Measurements from ENCODE around the gene INPP1. TPM values are rescaled to one million over a fixed set of nuclear protein-coding genes. Genes with fewer than 3 reads are reported as not detected.

INPP1 gene
- total RNA-seq, 1 experiment from 2014 or later, result 4.3 TPM

- H3K36me3 Mint-ChIP-seq (ENCODE audit: insufficient read depth in 1 of 3, low read depth in 3 of 3), result no peaks in the 10 kb centered on the region
- Histone ChIP-seq H4K5ac (ENCODE audit: insufficient read length, low read depth, low read length) (no peak overlapping the region), H3K4me2 (ENCODE audit: insufficient read depth, insufficient read length, low read length) (no peak overlapping the region), H3K9ac (ENCODE audit: extremely low read depth, insufficient read length, low read length) (no peak overlapping the region), H3K23ac (ENCODE audit: insufficient read length, low read depth, low read length) (no peak overlapping the region), H2BK120ac (ENCODE audit: low read depth, low read length, poor library complexity, severe bottlenecking) (no peak overlapping the region), H2BK5ac (ENCODE audit: insufficient read length, low read length) (no peak overlapping the region), H4K20me1 (ENCODE audit: control insufficient read depth, insufficient read depth, insufficient read length) (no peaks in the 10 kb centered on the region), H3K27me3 (ENCODE audit: insufficient read depth, low read length) (no peaks in the 10 kb centered on the region), H2BK15ac (ENCODE audit: low read depth, low read length) (no peak overlapping the region), H3K27ac (ENCODE audit: insufficient read length, low read depth, low read length) (no peak overlapping the region), H3K23me2 (ENCODE audit: insufficient read length, low read depth, low read length, poor library complexity, severe bottlenecking) (no peaks in the 10 kb centered on the region), H4K91ac (ENCODE audit: insufficient read length, low read depth, low read length) (no peak overlapping the region), H3K79me1 (ENCODE audit: insufficient read depth, low read depth, low read length, poor library complexity, severe bottlenecking) (no peaks in the 10 kb centered on the region), H3K9me3 (ENCODE audit: control insufficient read depth, low read depth, low read length) (no peaks in the 10 kb centered on the region), H3K4ac (ENCODE audit: low read depth, low read length) (no peak overlapping the region), H3K56ac (ENCODE audit: insufficient read length, low read depth, low read length) (no peak overlapping the region), H3K14ac (ENCODE audit: insufficient read depth, low read length) (no peak overlapping the region), H2BK20ac (ENCODE audit: low read depth, low read length, poor library complexity, severe bottlenecking) (no peak overlapping the region), H4K8ac (replicated peaks; ENCODE audit: insufficient read length, low read depth, low read length) (no peak overlapping the region), H3K4me1 (ENCODE audit: insufficient read depth, low read length) (no peaks in the 10 kb centered on the region), H3K79me2 (ENCODE audit: insufficient read depth, low read length) (no peaks in the 10 kb centered on the region), H3K18ac (ENCODE audit: insufficient read length, low read depth, low read length) (no peak overlapping the region), H2AFZ (ENCODE audit: low read length) (no peak overlapping the region), H2AK5ac (ENCODE audit: insufficient read length, low read length) (no peak overlapping the region), H2BK12ac (ENCODE audit: insufficient read length, low read depth, low read length) (no peak overlapping the region), H3T11ph (ENCODE audit: low read length) (no peak overlapping the region)
- TF ChIP-seq CTCF (conservative IDR thresholded peaks at IDR 0.05), result no peak
- no peak for DNase-seq
- no peaks in the 10 kb centered on the region; a peak in 1 of 5 replicates for H3K9me3 Mint-ChIP-seq
- H3K27me3 Mint-ChIP-seq (ENCODE audit: low read depth), result no peaks in the 10 kb centered on the region; the same call in 1 of the 2 replicates
- H3K4me1 Mint-ChIP-seq, result 0 out of 4 replicates have a peak, but pooled peaks cover 0 to 4% of the 10 kb centered on the region in 2 experiments
- no peak overlapping the region for H3K27ac Mint-ChIP-seq
- no CpG with 5 or more reads among the region's 3 CpGs for WGBS (ENCODE audit: extremely low coverage, insufficient read length, low lambda C conversion rate)
- H3K4me3 Mint-ChIP-seq, result no peak overlapping the region
Observed at GRCh38 chr2:190376591-190377245, 33.3 kb downstream of the INPP1 start.

Data from H9 (cell line).